Measurements from ENCODE around the gene NEK4.

The NEK4 gene

DNA sequence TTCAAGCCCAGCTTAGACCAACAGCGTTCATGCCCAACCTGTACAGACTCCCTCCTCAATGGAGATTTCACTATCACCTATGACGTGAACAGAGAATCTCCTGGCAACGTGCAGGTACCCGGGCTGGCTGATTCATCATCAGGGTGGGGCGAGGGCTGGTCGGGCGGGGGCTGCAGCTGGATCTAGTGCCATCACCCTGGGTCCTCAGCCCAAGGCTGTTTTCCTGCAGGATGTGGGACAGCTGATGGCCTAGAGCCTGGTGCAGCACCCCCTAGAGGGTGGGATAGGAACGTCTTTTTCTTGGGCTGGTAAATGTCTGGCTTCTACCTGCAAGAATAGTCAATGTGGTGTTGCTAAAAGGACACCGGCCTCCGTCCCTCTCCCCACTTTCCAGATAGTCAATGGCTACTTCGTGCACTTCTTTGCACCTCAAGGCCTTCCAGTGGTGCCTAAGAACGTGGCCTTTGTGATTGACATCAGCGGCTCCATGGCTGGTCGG, 28.3 kb upstream of the NEK4 start:
- no peak for DNase-seq (ENCODE audit: extremely low read depth, low read depth)
- TF ChIP-seq, protein P1, sequence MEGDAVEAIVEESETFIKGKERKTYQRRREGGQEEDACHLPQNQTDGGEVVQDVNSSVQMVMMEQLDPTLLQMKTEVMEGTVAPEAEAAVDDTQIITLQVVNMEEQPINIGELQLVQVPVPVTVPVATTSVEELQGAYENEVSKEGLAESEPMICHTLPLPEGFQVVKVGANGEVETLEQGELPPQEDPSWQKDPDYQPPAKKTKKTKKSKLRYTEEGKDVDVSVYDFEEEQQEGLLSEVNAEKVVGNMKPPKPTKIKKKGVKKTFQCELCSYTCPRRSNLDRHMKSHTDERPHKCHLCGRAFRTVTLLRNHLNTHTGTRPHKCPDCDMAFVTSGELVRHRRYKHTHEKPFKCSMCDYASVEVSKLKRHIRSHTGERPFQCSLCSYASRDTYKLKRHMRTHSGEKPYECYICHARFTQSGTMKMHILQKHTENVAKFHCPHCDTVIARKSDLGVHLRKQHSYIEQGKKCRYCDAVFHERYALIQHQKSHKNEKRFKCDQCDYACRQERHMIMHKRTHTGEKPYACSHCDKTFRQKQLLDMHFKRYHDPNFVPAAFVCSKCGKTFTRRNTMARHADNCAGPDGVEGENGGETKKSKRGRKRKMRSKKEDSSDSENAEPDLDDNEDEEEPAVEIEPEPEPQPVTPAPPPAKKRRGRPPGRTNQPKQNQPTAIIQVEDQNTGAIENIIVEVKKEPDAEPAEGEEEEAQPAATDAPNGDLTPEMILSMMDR (IDR thresholded peaks at IDR 0.05; ENCODE audit: low read depth, low read length) = peak; percentile 18

DNA sequence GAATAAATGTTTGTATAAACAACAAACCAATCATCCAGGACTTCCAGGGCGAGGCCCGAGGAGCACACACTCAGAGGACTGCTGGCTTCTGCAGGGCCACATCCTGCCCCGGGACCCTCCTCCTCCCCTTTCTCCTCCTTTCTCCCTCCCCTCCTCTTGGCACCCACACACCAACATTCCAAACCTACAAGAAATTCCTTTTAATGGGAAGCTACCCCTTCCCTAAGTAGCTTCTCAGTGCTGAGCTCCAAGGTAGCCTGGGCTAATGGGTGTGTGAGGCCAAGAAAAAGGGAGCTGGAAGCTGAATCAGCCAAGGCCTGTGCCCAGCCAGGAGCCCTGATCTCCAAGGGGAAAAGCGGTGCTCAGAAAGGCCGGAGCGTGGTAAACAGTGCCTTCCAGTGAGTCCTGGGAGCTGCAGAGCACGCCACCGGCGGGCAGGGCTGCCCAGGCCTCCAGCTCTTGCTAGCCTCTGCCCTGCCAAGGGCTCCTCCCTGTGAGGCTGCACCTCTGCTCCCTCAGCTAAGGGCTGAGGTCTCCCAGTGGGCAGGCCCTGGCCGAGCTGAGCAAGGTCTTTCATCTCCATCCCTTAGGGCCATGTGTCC, 27.7 kb upstream of the NEK4 start:
- TF ChIP-seq, protein P1 (IDR thresholded peaks at IDR 0.05; ENCODE audit: low read depth, low read length) = no peak
- DNase-seq (ENCODE audit: extremely low read depth, low read depth) = no peak

DNA sequence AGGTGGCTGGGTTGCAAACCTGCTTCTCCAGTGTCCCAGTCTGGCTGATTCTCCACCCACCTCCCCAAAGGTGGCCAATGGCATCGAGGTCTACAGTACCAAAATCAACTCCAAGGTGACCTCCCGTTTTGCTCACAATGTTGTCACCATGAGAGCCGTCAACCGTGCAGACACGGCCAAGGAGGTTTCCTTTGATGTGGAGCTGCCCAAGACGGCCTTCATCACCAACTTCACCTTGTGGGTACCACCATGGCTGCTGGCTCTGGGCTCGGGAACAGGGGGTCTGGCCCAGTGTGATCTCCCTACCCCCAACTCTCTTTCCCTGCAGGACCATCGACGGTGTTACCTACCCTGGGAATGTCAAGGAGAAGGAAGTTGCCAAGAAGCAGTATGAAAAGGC, 25.7 kb upstream of the NEK4 start:
- no peak for DNase-seq (ENCODE audit: extremely low read depth, low read depth)
- TF ChIP-seq, protein P1 (IDR thresholded peaks at IDR 0.05; ENCODE audit: low read depth, low read length) = no peak

DNA sequence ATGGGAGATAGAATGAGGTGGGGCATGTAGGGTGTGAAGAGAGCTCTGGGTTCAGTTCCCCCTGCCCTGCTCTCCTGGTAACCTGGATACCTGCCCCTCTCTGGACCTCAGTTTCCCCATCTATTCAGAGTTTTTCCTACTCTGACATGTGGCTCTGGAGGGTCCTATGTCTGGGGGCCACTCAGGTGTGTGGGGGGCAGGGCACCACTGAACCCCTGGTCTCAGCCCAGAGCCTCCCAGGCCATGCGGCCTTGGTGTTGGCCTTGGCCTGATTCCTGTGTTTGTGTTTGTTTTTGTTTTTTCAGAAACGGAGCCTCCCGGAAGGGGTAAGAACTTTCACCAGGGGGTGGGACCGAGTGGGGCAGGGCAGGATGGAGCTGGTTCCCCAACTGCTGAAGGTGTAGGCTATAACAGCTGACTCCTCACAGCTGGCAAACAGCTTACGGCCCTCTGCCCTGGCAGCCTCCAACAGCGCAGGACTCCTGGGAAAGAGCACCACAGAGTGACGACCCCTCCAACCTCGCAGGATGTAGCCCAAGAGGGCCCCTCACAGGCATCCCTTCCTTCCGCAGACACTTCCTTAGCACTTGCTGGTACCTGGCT, 24.7 kb upstream of the NEK4 start:
- DNase-seq (ENCODE audit: extremely low read depth, low read depth) = no peak
- TF ChIP-seq, protein P1 (IDR thresholded peaks at IDR 0.05; ENCODE audit: low read depth, low read length) = no peak

DNA sequence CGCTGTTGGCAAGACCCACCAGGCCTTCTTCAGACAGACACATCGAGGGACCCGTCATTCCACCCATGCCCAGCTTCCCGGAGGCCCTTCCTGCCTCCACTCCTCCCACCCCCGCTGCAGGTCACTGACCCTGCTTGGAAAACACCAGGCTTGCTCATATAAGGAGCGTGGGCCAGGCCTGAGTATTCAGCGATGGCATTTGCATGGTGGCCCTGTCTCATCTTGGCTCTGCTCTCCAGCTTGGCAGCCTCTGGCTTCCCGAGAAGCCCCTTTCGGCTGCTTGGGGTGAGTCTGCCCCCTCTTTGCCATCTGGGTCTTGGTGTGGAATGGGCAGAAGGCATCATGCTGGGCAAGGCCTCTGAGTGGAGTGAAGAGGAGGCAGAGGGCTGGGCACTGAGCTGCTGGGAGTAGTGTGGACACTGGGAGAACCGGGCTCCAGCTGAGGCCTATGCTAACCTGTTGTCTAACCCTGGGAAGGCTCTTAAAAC, 23.9 kb upstream of the NEK4 start, which contains the start of gene ITIH3:
Gene ITIH3 (plus strand): TSS at position 185 of the 488 bp plus-strand sequence. CDS start 8 bp downstream, at position 193.
- no peak for DNase-seq (ENCODE audit: extremely low read depth, low read depth)

DNA sequence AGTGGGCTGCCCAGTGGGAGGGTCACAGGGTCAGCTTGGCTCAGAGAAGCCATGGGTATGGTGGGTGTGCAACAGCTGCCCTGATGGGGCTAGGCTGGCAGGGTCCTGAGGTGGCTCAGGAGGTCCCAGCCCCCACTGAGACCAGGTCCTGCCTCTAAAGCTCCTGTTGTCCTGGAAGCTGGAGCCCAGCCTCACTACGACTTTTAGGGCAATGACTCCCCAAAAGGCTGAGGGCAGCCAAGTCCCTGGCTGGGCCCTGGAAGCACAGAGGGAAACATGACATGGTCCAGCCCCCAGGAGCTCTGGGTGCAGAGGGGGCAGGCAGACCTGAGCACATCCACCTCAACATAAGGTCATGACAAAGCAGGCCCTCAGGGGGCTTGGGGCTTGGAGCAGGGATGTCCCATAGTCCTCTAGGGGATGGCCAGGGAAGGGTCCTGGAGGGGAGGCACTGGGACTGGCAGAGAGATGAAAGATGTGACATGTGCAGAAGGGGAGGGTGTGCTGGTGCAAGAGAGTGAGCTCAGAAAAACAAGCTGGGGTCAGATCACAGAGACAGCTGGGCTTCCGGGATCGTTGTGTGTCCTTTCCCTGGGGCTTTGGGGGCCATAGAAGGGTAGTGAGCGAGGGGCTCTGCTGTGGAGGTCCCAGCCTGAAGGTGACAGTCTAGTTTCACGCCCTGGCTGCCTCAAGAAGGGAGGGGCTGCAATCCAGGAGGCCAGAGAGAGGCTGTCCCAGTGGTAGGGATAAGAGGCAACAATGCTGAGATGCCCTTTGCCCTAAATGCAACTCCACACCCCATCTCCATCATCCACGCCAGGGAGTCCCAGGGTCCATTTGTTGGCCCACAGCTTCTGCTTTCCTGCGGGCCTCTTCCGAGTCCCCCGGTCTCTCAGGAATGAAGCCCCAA, 23.2 kb upstream of the NEK4 start:
- no peak for DNase-seq (ENCODE audit: extremely low read depth, low read depth)
- TF ChIP-seq, protein P1 (IDR thresholded peaks at IDR 0.05; ENCODE audit: low read depth, low read length) = no peak

More for the DNA sequence above, 23.9 kb upstream of the NEK4 start, which contains the start of gene ITIH3:
- TF ChIP-seq, protein P1 (IDR thresholded peaks at IDR 0.05; ENCODE audit: low read depth, low read length) = no peak

All from AG09319 (cell line).